HepG2 (cell line): Measurements from ENCODE around the gene LIMCH1. TPM values are rescaled to one million over a fixed set of nuclear protein-coding genes. Genes with fewer than 3 reads are reported as not detected.

Source experiments
- ATAC-seq: fragments of 200-7000 bp; cut with Tn5 transposase; 3 replicates; pipeline ENCODE4 v1.9.1; 2020; ENCODE audit warnings: mild to moderate bottlenecking, moderate library complexity
- BruUV-seq: library from RNA; stranded (reverse); fragments of 400-500 nt; replicated peaks from 2 replicates; lab custom pipeline; 2021; lab: Mats Ljungman, UMichigan
- CTCF ChIA-PET: fragments of 300-600 bp; formaldehyde crosslinking; extraction: SDS; loops from one replicate; lab custom pipeline; 2021; ENCODE audit warnings: low total read pairs, inconsistent platforms, low intra/inter-chr PET ratio; lab: Yijun Ruan, JAX
- POLR2A ChIA-PET: fragments of 350-600 bp; sonication (Branson Sonifier 250); formaldehyde crosslinking; loops from one replicate; lab custom pipeline; 2020; ENCODE audit warnings: antibody characterized with exemption, inconsistent platforms; lab: Yijun Ruan, JAX
- DNase-seq: peaks from one replicate; pipeline ENCODE4 v3.0.0-alpha.2; 2015; ENCODE audit warnings: low spot score
- FAIRE-seq: peaks from 3 replicates; lab custom pipeline; 2011; peaks lifted over from hg19 to GRCh38; lab: Jason Lieb, UNC
- H2AFZ ChIP-seq: one replicate; pipeline ENCODE4 v1.6.1; 2011; ENCODE audit warnings: low read length, inconsistent platforms
- H3K27ac ChIP-seq: fragments of 300-600 bp; 3 replicates; pipeline ENCODE4 v1.8.0; 2011; ENCODE audit warnings: mixed run types, mild to moderate bottlenecking, mixed read lengths, low read length, inconsistent platforms; ENCODE audit not compliant: insufficient read depth; ENCODE audit errors: extremely low read length
- H3K27me3 ChIP-seq, 2 experiments: fragments of 200-600 bp in 1 of 2; 2 replicates in 1 of 2; 3 replicates in 1 of 2; pipeline versions ENCODE4 v1.6.0 to v1.8.0; 2011; ENCODE audit warnings: low read length in 2 of 2, mild to moderate bottlenecking in 2 of 2, moderate library complexity in 2 of 2, inconsistent platforms in 1 of 2; ENCODE audit not compliant: insufficient read depth in 2 of 2, control insufficient read depth in 1 of 2
- H3K36me3 ChIP-seq, 2 experiments: fragments of 200-600 bp in 1 of 2; replicated peaks in 1 of 2; 2 replicates in 1 of 2; 3 replicates in 1 of 2; pipeline versions ENCODE4 v1.5.1 to v1.8.0; 2011; ENCODE audit warnings: low read length in 2 of 2, inconsistent platforms in 1 of 2; ENCODE audit not compliant: insufficient read depth in 2 of 2, control insufficient read depth in 1 of 2
- H3K4me1 ChIP-seq: 2 replicates; pipeline ENCODE4 v1.5.1; 2012; ENCODE audit warnings: low read length, inconsistent platforms; ENCODE audit not compliant: insufficient read depth
- H3K4me2 ChIP-seq: 2 replicates; pipeline ENCODE4 v1.6.0; 2011; ENCODE audit warnings: low read depth, low read length, inconsistent platforms
- H3K4me3 ChIP-seq, 3 experiments: fragments of 200-600 bp in 1 of 3; sonication (generic), shearing (Covaris generic) in 1 of 3; replicated peaks in 1 of 3; 2 replicates each; pipeline ENCODE4 v1.5.1; 2011 to 2016; ENCODE audit warnings: low read length in 3 of 3, inconsistent platforms in 2 of 3, low read depth in 2 of 3, mild to moderate bottlenecking in 2 of 3, control low read depth in 1 of 3, mixed read lengths in 1 of 3; ENCODE audit not compliant: insufficient read depth in 1 of 3
- H3K79me2 ChIP-seq: one replicate; pipeline ENCODE4 v1.6.1; 2011; ENCODE audit warnings: low read length, inconsistent platforms; ENCODE audit not compliant: insufficient read depth
- H3K9ac ChIP-seq: 2 replicates; pipeline ENCODE4 v1.6.0; 2011; ENCODE audit warnings: mild to moderate bottlenecking, low read depth, low read length, inconsistent platforms; ENCODE audit not compliant: insufficient read depth
- H3K9me3 ChIP-seq: 2 replicates; pipeline ENCODE4 v1.5.1; 2012; ENCODE audit warnings: mild to moderate bottlenecking, low read length
- H4K20me1 ChIP-seq: 2 replicates; pipeline ENCODE4 v1.6.0; 2011; ENCODE audit warnings: inconsistent platforms, mild to moderate bottlenecking, low read length, moderate library complexity; ENCODE audit not compliant: insufficient read depth
- CREB1 ChIP-seq, 2 experiments: fragments of 450-650 bp in 1 of 2; IDR thresholded peaks; 2 replicates each; pipeline ENCODE4 v1.6.1; 2016 to 2017; ENCODE audit warnings: control low read depth in 1 of 2, mild to moderate bottlenecking in 1 of 2, missing compliant biosample characterization in 1 of 2, missing genetic modification characterization in 1 of 2
- FOXP1 ChIP-seq, 2 experiments: fragments of 450-650 bp in 1 of 2; IDR thresholded peaks; 2 replicates each; pipeline ENCODE4 v1.6.1; 2017 to 2018; ENCODE audit warnings: antibody characterized with exemption in 1 of 2
- STAG1 ChIP-seq: sonication (generic); formaldehyde crosslinking; IDR thresholded peaks from 2 replicates; pipeline ENCODE4 v1.4.0; 2020; ENCODE audit warnings: missing genetic modification reagents
- TSC22D2 ChIP-seq: sonication (generic); formaldehyde crosslinking; IDR thresholded peaks from 2 replicates; pipeline ENCODE4 v1.5.1; 2020; ENCODE audit warnings: missing genetic modification reagents, mild to moderate bottlenecking, borderline replicate concordance
- ZBTB26 ChIP-seq: IDR thresholded peaks from 2 replicates; pipeline ENCODE4 v1.6.1; 2016; ENCODE audit warnings: missing compliant biosample characterization, missing genetic modification reagents, borderline replicate concordance
- ZNF20 ChIP-seq: sonication (generic); formaldehyde crosslinking; IDR thresholded peaks from 2 replicates; pipeline ENCODE4 v1.4.0; 2020; ENCODE audit warnings: mild to moderate bottlenecking, moderate library complexity, missing genetic modification reagents
- ZNF326 ChIP-seq: sonication (generic); formaldehyde crosslinking; IDR thresholded peaks from 2 replicates; pipeline ENCODE4 v1.4.0; 2020; ENCODE audit warnings: missing genetic modification reagents, borderline replicate concordance
- ZNF576 ChIP-seq: sonication (generic); formaldehyde crosslinking; IDR thresholded peaks from 2 replicates; pipeline ENCODE4 v1.4.0; 2020; ENCODE audit warnings: mild to moderate bottlenecking, missing genetic modification reagents
- ZUFSP ChIP-seq: sonication (generic); formaldehyde crosslinking; IDR thresholded peaks from 2 replicates; pipeline ENCODE4 v1.9.0; 2021; ENCODE audit warnings: missing genetic modification reagents, mild to moderate bottlenecking, borderline replicate concordance
- in situ Hi-C: cut with HindIII; loops from 2 replicates; pipeline ENCODE4 v1.10.0; 2017; ENCODE audit warnings: low pct_unique_long_range_greater_than_20kb; ENCODE audit not compliant: extremely low pct_ligation_motif_present
- intact Hi-C: fragments of 100-400 bp; cut with micrococcal nuclease; formaldehyde crosslinking; loops from one replicate; pipeline ENCODE4 v1.10.0; 2022; ENCODE audit not compliant: unreplicated experiment
- polyA plus RNA-seq, 8 experiments: library from polyadenylated mRNA; depleted of rRNA in 3 of 8; stranded (reverse) in 7 of 8; unstranded in 1 of 8; fragments of >200 nt; fragmentation: Illumina TruSeq in 4 of 8; extraction: Trizol in 4 of 8; gene quantifications; 2 replicates each; pipeline versions ENCODE4 v1.2.1 to v1.2.3, GENCODE V29; 2011 to 2016; ENCODE audit warnings: low read depth in 4 of 8, missing spikeins in 1 of 8, mixed read lengths in 1 of 8; ENCODE audit not compliant: insufficient read depth in 1 of 8
- total RNA-seq, 5 experiments: library from RNA; depleted of rRNA; stranded (reverse); fragments of >200 nt; fragmentation: Illumina TruSeq; extraction: Trizol; gene quantifications; 2 replicates each; pipeline ENCODE4 v1.2.3, GENCODE V29; 2016; ENCODE audit warnings: low read depth in 1 of 5
- TF ChIP-seq, protein P1 (sequence below): sonication (generic); formaldehyde crosslinking; IDR thresholded peaks from 2 replicates; pipeline ENCODE4 v1.4.0; 2020; ENCODE audit warnings: missing genetic modification reagents

The LIMCH1 gene
- total and polyA plus RNA-seq, 2 of the 13 experiments (the other 11 are each of a cell fraction or from before 2014, with no cell fraction given) = 0.04 TPM; not detected in 1

DNA sequence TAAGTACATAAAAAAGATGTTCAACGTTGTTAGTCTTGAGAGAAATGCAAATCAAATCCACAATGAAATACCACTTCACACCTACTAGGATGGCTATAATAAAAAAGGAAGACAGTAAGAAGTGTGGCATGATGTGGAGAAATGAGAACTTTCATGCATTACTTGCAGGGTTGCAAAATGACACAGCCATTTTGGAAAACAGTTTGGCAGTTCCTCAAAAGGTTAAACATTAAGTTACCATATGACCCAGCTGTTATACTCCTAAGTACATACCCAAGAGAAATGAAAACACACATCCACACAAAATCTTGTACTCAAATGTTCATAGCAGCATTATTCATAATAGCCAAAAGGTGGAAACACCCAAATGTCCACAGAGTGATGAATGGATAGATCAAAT lies 25.8 kb upstream of the LIMCH1 start (continued):
- TF ChIP-seq ZNF576 (CRISPR knock-in tag) (no peak), FOXP1 (IDR thresholded peaks at IDR 0.05) (no peak), FOXP1 (CRISPR knock-in tag; IDR thresholded peaks at IDR 0.05) (no peak), ZBTB26 (CRISPR knock-in tag) (no peak), TSC22D2 (CRISPR knock-in tag) (no peak), ZUFSP (CRISPR knock-in tag) (no peak), CREB1 (IDR thresholded peaks at IDR 0.05) (no peak), CREB1 (CRISPR knock-in tag; IDR thresholded peaks at IDR 0.05) (no peak)

DNA sequence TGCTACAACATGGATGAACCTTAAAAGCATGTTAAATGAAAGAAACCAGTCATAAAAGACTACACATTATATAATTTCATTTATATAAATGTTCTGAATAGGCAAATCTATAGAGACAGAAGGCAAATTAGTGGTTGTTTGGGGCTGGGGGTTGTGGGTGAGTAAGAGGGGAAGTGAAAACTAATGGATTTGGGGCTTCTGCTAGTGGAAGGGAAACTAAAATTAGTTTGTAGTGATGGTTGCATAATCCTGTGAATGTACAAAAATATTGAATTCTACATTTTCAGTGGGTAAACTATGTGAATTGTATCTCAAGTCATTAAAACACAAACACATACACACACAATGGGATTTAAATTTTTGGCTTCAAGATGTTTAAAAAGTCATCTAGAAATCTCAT lies 25.4 kb upstream of the LIMCH1 start:
- Histone ChIP-seq H3K27ac (no peak overlapping the region), H4K20me1 (no peaks in the 10 kb centered on the region), H3K9me3 (no peaks in the 10 kb centered on the region), H3K79me2 (no peaks in the 10 kb centered on the region), H3K4me2 (no peak overlapping the region), H2AFZ (no peak overlapping the region)
- POLR2A ChIA-PET = no interaction called here
- intact Hi-C loops = loop anchor here (5.0 kb wide), 1 partner anchor 760 kb away; no protein-coding TSS in a partner anchor
- no peak for ATAC-seq
- TF ChIP-seq, protein P1, sequence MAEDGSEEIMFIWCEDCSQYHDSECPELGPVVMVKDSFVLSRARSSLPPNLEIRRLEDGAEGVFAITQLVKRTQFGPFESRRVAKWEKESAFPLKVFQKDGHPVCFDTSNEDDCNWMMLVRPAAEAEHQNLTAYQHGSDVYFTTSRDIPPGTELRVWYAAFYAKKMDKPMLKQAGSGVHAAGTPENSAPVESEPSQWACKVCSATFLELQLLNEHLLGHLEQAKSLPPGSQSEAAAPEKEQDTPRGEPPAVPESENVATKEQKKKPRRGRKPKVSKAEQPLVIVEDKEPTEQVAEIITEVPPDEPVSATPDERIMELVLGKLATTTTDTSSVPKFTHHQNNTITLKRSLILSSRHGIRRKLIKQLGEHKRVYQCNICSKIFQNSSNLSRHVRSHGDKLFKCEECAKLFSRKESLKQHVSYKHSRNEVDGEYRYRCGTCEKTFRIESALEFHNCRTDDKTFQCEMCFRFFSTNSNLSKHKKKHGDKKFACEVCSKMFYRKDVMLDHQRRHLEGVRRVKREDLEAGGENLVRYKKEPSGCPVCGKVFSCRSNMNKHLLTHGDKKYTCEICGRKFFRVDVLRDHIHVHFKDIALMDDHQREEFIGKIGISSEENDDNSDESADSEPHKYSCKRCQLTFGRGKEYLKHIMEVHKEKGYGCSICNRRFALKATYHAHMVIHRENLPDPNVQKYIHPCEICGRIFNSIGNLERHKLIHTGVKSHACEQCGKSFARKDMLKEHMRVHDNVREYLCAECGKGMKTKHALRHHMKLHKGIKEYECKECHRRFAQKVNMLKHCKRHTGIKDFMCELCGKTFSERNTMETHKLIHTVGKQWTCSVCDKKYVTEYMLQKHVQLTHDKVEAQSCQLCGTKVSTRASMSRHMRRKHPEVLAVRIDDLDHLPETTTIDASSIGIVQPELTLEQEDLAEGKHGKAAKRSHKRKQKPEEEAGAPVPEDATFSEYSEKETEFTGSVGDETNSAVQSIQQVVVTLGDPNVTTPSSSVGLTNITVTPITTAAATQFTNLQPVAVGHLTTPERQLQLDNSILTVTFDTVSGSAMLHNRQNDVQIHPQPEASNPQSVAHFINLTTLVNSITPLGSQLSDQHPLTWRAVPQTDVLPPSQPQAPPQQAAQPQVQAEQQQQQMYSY (CRISPR knock-in tag) = no peak
- TF ChIP-seq ZNF326 (CRISPR knock-in tag) (no peak), ZNF20 (CRISPR knock-in tag) (no peak), STAG1 (CRISPR knock-in tag) (no peak)
- TF ChIP-seq, all 625 proteins: peak for 0
- DNase-seq (no peak), FAIRE-seq (no peak)
- H3K9ac ChIP-seq = no peak overlapping the region
- no peaks in the 10 kb centered on the region for H3K36me3 ChIP-seq
- no peaks in the 10 kb centered on the region for H3K4me1 ChIP-seq
- CTCF ChIA-PET = no interaction called here
- in situ Hi-C loops = no loop called here
- BruUV-seq = no TSS peak
- no peak overlapping the region for H3K4me3 ChIP-seq
- H3K27me3 ChIP-seq = no peaks in the 10 kb centered on the region; a peak in 1 of 5 replicates
